ENCODE data around the gene INO80D.
"Not testable (repeated sequence)": the region's sequence is repeated elsewhere in the genome, so short reads cannot be mapped to it uniquely, and the experiment has no call there.

INO80D gene

GRCh38 chr2:206083602-206084438 is 2.2 kb downstream of the INO80D start:
- DNase-seq (ENCODE audit: low spot score) = no peak

GRCh38 chr2:206082298-206082843 is 3.6 kb downstream of the INO80D start:
- DNase-seq (ENCODE audit: low spot score) = no peak

- no peak for DNase-seq (ENCODE audit: low spot score)
Measured at GRCh38 chr2:206080927-206081326, 5.0 kb downstream of the INO80D start.

DNA sequence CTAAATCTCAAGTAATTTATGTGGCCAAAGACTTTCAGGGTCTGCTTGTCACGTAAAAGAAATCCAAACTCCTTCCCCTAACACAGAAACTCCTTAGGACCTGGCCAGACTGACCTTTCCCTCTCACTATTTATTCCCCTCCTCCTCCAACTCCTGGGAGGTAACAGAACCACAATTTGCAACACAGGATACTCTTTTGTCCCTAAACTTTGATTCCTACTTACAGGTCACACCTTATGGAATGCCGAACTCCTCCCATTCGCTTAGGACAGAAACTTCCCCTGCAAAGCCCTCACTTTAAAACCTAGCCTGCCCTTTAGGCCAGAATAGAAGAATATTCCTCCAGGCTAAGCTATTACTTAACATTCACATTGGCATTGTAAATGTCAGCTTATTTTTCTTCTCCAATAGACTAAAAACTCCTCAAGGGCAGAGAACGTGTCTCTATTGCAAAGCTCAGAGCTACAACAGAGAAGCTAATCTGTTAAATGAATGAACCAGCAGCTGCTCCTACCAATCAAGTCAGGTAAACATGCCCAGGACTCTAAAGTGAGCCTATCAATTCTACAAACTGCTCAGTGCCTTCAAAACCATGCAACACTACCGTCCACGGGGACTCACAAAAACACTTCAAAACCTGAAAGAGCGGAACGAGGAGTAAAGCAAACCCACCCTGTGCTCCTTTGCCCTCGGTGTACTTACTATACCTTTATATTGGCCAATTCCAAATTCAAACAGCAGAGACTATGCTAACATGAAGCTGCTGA is 6.1 kb downstream of the INO80D start:
- no peak for DNase-seq (ENCODE audit: low spot score)

DNA sequence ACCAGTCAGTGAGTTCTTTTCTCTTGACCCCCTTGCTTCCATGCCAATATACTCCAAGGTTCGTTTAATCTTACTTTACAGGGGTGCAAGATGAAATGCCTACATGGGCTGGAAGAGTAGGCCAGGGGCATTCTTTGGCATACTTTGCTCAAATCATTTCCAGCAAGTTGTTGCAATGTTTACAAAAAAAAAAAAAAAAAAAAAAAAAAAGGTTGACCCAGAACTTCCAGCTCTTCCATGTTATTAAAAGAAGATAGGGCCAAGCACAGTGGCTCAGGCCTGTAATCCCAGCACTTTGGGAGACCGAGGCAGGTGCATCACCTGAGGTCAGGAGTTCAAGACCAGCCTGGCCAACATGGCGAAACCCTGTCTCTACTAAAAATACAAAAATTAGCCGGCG is 8.1 kb downstream of the INO80D start:
- DNase-seq (ENCODE audit: low spot score) = not testable (repeated sequence)

GRCh38 chr2:206075113-206075512 is 10.9 kb downstream of the INO80D start:
- DNase-seq (ENCODE audit: low spot score) = no peak

GRCh38 chr2:206071807-206072206 is 14.2 kb downstream of the INO80D start:
- DNase-seq (ENCODE audit: low spot score) = no peak

DNA sequence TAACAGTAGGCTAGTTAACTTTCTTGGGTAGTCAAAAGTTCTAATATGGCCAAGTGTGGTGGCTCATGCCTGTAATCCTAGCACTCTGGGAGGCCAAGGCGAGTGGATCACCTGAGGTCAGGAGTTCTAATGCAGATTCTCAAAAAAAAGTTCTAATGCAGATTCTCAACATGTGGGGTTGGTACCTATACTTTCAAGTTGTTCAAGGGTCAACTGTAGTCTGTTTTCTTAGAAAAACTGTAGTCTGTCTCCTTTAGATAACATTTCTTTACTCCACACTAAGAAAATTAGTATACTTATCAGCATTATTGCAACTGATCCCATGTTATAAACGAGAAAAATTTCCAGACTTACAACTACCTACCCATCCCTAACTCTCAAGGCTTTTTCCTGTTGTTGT is 16.6 kb downstream of the INO80D start:
- no peak for DNase-seq (ENCODE audit: low spot score)

DNA sequence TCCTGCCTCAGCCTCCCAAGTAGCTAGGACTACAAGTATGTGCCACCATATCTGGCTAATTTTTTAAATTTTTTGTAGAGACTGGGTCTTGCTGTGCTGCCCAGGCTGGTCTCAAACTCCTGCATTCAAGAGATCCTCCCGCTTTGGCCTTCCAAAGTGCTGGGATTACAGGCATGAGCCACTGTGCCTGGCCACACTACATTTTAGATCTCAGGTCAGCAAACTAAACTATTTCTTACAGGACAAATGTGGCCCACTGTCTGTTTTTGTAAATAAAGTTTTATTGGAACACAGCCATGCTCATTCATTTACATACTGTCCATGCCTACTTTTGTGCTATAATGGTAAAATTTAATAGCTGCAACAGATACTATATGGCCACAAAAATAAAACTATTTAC is 17.8 kb downstream of the INO80D start:
- no peak for DNase-seq (ENCODE audit: low spot score)

GRCh38 chr2:206064077-206064476 is 21.9 kb downstream of the INO80D start:
- DNase-seq (ENCODE audit: low spot score) = no peak

DNA sequence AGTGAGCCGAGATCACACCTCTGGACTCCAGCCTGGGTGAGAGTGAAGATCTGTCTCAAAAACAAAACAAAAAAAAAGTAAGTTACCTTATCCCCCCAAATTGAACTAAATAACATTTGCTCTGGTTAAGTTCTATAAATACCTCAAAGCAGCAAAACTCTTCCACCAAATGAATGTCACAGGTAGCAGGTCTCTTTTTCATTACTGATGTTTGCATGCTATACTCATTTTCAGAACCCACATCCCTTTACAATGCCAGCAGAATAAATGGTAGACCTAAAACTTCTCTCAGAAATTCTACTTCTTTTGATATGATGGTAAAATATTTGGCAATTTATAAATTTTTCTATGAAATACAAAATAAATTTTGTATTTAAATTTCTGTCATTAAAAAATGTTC is 22.3 kb downstream of the INO80D start:
- no peak for DNase-seq (ENCODE audit: low spot score)

- DNase-seq (ENCODE audit: low spot score) = no peak
Measured at GRCh38 chr2:206062724-206063123, 23.2 kb downstream of the INO80D start.

DNA sequence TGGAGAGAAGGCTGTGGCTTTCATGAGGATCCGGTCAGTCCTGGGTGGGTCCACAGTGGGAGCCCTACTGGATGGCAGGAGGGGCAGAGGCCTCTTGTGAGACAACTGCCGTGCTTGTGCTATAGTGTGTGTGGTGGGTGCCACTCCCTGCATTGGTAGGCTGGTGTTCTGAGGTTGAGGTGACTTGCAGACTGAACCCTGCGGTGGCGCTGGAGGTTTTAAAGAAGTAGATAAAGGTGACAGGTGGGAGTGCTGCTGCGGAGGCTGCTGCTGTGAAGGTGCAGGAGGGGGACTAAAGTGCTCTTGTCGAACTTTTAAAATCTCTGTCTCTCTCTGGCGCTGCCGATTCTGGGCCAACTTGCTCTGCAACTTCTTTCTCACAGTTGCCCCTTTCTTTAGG is 29.7 kb downstream of the INO80D start:
- DNase-seq (ENCODE audit: low spot score) = no peak

- DNase-seq (ENCODE audit: low spot score) = no peak
Measured at GRCh38 chr2:206054952-206055351, 31.0 kb downstream of the INO80D start.

- no peak for DNase-seq (ENCODE audit: low spot score)
Measured at GRCh38 chr2:206051912-206052311, 34.1 kb downstream of the INO80D start.

- DNase-seq (ENCODE audit: low spot score) = no peak
Measured at GRCh38 chr2:206049392-206049791, 36.6 kb downstream of the INO80D start.

DNA sequence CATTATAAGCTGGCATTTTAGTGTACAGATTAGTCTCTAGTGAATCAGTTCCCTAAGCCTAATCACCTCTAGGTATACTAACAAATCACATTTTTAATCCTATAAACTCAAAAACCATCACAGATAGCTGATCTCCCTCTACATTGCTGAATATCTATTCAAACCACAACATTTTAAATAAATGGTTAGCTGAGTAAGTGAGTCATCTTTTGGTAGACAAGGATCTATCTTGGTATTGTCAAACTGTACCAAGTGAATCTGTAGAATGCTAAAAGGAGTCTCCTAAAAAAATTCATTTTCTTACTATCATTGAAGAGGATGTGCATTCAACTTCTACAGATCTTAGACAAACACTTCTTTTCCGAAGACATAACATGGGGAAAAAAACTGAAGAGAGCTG is 40.7 kb downstream of the INO80D start:
- DNase-seq (ENCODE audit: low spot score) = no peak

GRCh38 chr2:206040525-206040924 is 45.4 kb downstream of the INO80D start:
- DNase-seq (ENCODE audit: low spot score) = no peak

GRCh38 chr2:206035393-206035792 is 50.6 kb downstream of the INO80D start:
- not testable (repeated sequence) for DNase-seq (ENCODE audit: low spot score)

DNA sequence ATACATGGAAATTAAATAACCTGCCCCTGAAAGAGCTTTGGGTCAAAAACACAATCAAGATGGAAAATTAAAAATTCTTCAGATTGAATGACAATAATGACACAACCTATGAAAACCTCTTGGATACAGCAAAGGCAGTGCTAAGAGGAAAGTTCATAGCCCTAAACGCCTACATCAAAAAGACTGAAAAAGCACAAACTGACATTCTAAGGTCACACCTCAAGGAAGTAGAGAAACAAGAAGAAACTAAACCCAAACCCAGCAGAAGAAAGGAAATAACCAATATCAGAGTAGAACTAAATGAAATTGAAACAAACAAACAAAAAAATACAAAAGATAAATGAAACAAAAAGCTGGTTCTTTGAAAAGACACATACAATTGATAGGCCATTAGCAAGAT is 52.5 kb downstream of the INO80D start:
- DNase-seq (ENCODE audit: low spot score) = not testable (repeated sequence)

DNA sequence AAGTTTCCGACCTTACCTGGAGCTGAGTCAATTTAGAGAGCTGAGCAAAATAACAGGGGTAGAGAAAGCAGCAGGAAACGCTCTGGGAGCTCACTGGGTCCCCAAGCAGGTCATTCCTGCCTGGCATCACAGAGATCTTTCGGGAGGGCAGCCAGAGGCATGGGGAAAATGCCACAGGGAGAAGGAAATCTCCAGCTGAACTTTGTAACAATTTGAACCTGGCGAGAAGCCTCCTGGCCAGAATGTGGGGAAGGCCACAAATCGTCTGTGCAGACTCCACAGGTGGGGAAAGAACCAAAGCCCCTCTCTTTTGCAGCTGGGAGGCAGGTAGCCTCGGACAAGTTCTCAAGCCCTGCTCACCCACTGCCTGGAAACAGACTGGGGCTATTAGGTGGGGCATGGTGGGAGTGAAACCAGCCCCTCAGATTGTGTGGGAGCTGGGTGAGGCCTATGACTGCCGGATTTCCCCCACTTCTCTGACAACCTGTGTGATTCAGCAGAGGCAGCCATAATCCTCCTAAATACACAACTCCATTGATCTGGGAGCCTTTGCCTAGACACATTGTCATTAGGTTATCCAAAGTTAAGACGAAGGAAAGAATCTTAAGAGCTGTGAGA is 53.9 kb downstream of the INO80D start:
- no peak for DNase-seq (ENCODE audit: low spot score)

- no peak for DNase-seq (ENCODE audit: low spot score)
Measured at GRCh38 chr2:206031162-206031784, 54.7 kb downstream of the INO80D start.
